OCI-LY7 (cell line): ENCODE data around the gene APOL1. TPM values are rescaled to one million over a fixed set of nuclear protein-coding genes. Genes with fewer than 3 reads are reported as not detected.

ENCODE experiments used
- BruUV-seq: library from RNA; stranded (reverse); fragments of 400-500 nt; replicated peaks from 2 replicates; lab custom pipeline; 2021; lab: Mats Ljungman, UMichigan
- CTCF ChIA-PET: fragments of 300-600 bp; sonication (Branson Sonifier 250); formaldehyde crosslinking; loops from one replicate; lab custom pipeline; 2022; ENCODE audit warnings: antibody characterized with exemption; ENCODE audit not compliant: unreplicated experiment; lab: Charles Lee
- POLR2A ChIA-PET: fragments of 300-600 bp; sonication (Branson Sonifier 250); formaldehyde crosslinking; loops from one replicate; lab custom pipeline; 2022; ENCODE audit warnings: antibody characterized with exemption; lab: Charles Lee
- DNase-seq: peaks from one replicate; pipeline ENCODE4 v3.0.0-alpha.2; 2015; ENCODE audit warnings: low spot score
- H2AFZ ChIP-seq: fragments of 200-600 bp; sonication (generic), shearing (Covaris generic); 2 replicates; pipeline ENCODE4 v1.6.1; 2014; ENCODE audit warnings: mild to moderate bottlenecking, antibody characterized with exemption, low read length, moderate library complexity
- H3K27ac ChIP-seq: fragments of 200-600 bp; sonication (generic); 2 replicates; pipeline ENCODE4 v1.5.1; 2014; ENCODE audit warnings: mixed run types, low read depth, mild to moderate bottlenecking, moderate library complexity, low read length, inconsistent platforms; ENCODE audit not compliant: poor library complexity, severe bottlenecking
- H3K36me3 ChIP-seq: fragments of 200-600 bp; sonication (generic); 2 replicates; pipeline ENCODE4 v1.6.1; 2014; ENCODE audit warnings: mild to moderate bottlenecking, antibody characterized with exemption, low read length, moderate library complexity, mixed read lengths; ENCODE audit not compliant: insufficient read depth
- H3K4me1 ChIP-seq: fragments of 200-600 bp; sonication (generic); 2 replicates; pipeline ENCODE4 v1.5.1; 2014; ENCODE audit warnings: mild to moderate bottlenecking, low read length; ENCODE audit not compliant: insufficient read depth, poor library complexity, severe bottlenecking
- H3K4me2 ChIP-seq: fragments of 200-600 bp; sonication (generic); 2 replicates; pipeline ENCODE4 v1.6.1; 2014; ENCODE audit warnings: mild to moderate bottlenecking, low read length
- H3K4me3 ChIP-seq: fragments of 200-600 bp; sonication (generic); 2 replicates; pipeline ENCODE4 v1.5.1; 2014; ENCODE audit warnings: mild to moderate bottlenecking, low read depth, low read length; ENCODE audit not compliant: poor library complexity, severe bottlenecking
- H3K79me2 ChIP-seq: fragments of 200-600 bp; sonication (generic); 2 replicates; pipeline ENCODE4 v1.6.1; 2016; ENCODE audit warnings: low read depth, mild to moderate bottlenecking, low read length, moderate library complexity, mixed read lengths; ENCODE audit not compliant: insufficient read depth
- H3K9me2 ChIP-seq: fragments of 200-600 bp; sonication (generic); 2 replicates; pipeline ENCODE4 v1.6.1; 2016; ENCODE audit warnings: mild to moderate bottlenecking, low read length, mixed read lengths; ENCODE audit not compliant: insufficient read depth
- H3K9me3 ChIP-seq: fragments of 200-600 bp; sonication (generic); 2 replicates; pipeline ENCODE4 v1.6.1; 2014; ENCODE audit warnings: mild to moderate bottlenecking, mixed run types, low read length, mixed read lengths
- H4K20me1 ChIP-seq: fragments of 200-600 bp; sonication (generic); 2 replicates; pipeline ENCODE4 v1.6.1; 2014; ENCODE audit warnings: mild to moderate bottlenecking, antibody characterized with exemption, low read length, moderate library complexity, mixed read lengths; ENCODE audit not compliant: insufficient read depth
- EZH2phosphoT487 ChIP-seq: fragments of 200-600 bp; sonication (generic); IDR thresholded peaks from 2 replicates; pipeline ENCODE4 v1.6.1; 2018; ENCODE audit warnings: low read depth, borderline replicate concordance, mild to moderate bottlenecking, mixed run types, antibody characterized with exemption, low read length, moderate library complexity, mixed read lengths
- intact Hi-C: fragments of 100-400 bp; cut with micrococcal nuclease; formaldehyde crosslinking; loops from one replicate; pipeline ENCODE4 v1.10.0; 2022; ENCODE audit not compliant: unreplicated experiment
- total RNA-seq, 2 experiments: library from RNA; depleted of rRNA in 1 of 2; stranded (reverse); fragments of >200 nt in 1 of 2; shearing (Covaris generic) in 1 of 2; gene quantifications; 2 replicates each; pipeline ENCODE4 v1.2.3, GENCODE V29; 2014 to 2022
- TF ChIP-seq, protein P1 (sequence below): fragments of 200-600 bp; sonication (generic); conservative IDR thresholded peaks from 2 replicates; pipeline ENCODE4 v1.5.1; 2014; ENCODE audit warnings: mild to moderate bottlenecking, antibody characterized with exemption, low read length, moderate library complexity, mixed read lengths

APOL1 gene
- total RNA-seq, 2 experiments from 2014 or later: 0.42 to 0.47 TPM

GRCh38 chr22:36299911-36300310, 47.0 kb downstream of the APOL1 start:
- intact Hi-C loops: loop anchor here (5.0 kb wide), 1 partner anchor 87 kb away; the partner anchor contains the start of gene MYH9
- POLR2A ChIA-PET: no interaction called here

DNA sequence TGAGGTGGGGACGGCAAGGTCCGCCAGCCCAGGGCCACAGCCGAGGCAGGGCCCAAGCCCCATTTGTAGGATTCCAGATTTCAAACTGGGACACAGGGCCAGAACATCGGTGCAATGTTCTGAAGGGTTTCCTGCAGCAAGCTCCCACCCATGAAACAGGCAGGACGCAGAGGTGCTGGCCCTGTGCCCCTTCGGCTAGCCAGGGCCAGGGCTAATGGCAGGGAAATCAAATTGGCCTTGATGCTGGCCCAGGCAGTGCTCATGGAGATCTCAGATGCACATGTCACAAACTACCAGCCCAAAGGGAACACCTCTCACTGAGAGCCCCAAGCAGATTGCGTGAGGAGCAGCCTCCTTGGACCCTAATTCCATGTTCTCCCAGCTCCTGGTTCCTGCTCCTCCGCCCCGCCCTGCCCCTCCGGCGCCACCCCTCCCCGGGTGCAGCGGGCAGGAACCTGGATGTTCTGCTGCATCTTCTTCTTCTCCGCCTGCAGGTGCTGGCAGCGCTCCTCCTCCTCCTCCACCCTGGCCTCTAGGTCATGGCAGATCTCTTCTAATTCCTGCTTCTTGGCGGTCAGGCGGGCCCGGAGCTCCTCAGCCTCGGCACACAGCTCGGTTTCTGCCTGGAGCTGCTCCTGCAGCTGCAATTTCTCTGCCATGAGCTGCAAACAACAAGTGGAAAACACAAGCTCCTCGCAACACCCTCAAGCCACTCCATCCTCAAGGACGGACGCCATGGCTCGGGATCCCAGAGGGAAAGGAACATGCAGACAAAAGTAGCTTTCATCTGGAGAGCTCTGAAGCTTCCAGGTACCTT, 47.7 kb downstream of the APOL1 start:
- Histone ChIP-seq H3K4me1 (no peaks in the 10 kb centered on the region), H3K4me3 (no peak overlapping the region), H3K79me2 (no peaks in the 10 kb centered on the region), H2AFZ (no peak overlapping the region), H4K20me1 (0 out of 2 replicates have a peak, but pooled peaks cover 5% of the 10 kb centered on the region), H3K9me3 (no peaks in the 10 kb centered on the region), H3K4me2 (no peak overlapping the region), H3K27ac (no peak overlapping the region), H3K9me2 (no peaks in the 10 kb centered on the region), H3K36me3 (peaks cover 98% of the 10 kb centered on the region)
- BruUV-seq: no TSS peak
- TF ChIP-seq EZH2phosphoT487: no peak
- TF ChIP-seq, protein P1, sequence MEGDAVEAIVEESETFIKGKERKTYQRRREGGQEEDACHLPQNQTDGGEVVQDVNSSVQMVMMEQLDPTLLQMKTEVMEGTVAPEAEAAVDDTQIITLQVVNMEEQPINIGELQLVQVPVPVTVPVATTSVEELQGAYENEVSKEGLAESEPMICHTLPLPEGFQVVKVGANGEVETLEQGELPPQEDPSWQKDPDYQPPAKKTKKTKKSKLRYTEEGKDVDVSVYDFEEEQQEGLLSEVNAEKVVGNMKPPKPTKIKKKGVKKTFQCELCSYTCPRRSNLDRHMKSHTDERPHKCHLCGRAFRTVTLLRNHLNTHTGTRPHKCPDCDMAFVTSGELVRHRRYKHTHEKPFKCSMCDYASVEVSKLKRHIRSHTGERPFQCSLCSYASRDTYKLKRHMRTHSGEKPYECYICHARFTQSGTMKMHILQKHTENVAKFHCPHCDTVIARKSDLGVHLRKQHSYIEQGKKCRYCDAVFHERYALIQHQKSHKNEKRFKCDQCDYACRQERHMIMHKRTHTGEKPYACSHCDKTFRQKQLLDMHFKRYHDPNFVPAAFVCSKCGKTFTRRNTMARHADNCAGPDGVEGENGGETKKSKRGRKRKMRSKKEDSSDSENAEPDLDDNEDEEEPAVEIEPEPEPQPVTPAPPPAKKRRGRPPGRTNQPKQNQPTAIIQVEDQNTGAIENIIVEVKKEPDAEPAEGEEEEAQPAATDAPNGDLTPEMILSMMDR: no peak
- ChIA-PET POLR2A (no interaction called here), CTCF (interaction anchor here (0.8 to 1.5 kb wide), 5 partner anchors 31 to 170 kb away, joined by 3 to 6 read pairs (median 4); no protein-coding TSS in a partner anchor)
- DNase-seq: no peak
- intact Hi-C loops: loop anchor here (1.0 to 5.0 kb wide), 2 partner anchors 87 to 170 kb away; partner anchors contain the start of gene MYH9

More at GRCh38 chr22:36299911-36300310, 47.0 kb downstream of the APOL1 start:
- H3K4me1 ChIP-seq: no peaks in the 10 kb centered on the region
- CTCF ChIA-PET: interaction anchor here (1.5 kb wide), 1 partner anchor 170 kb away, joined by 6 read pairs; no protein-coding TSS in a partner anchor
- no peak overlapping the region for H3K4me3 ChIP-seq
- no peak overlapping the region for H3K4me2 ChIP-seq
- H2AFZ ChIP-seq: no peak overlapping the region
- H3K9me2 ChIP-seq: no peaks in the 10 kb centered on the region
- H4K20me1 ChIP-seq: 0 out of 2 replicates have a peak, but pooled peaks cover 5% of the 10 kb centered on the region
- no peak for DNase-seq
- H3K27ac ChIP-seq: no peak overlapping the region
- no peak for TF ChIP-seq EZH2phosphoT487
- TF ChIP-seq, protein P1: no peak
- H3K79me2 ChIP-seq: no peaks in the 10 kb centered on the region
- peaks cover 98% of the 10 kb centered on the region for H3K36me3 ChIP-seq
- H3K9me3 ChIP-seq: no peaks in the 10 kb centered on the region
- BruUV-seq: no TSS peak
